Endothelial cell of umbilical vein (primary cell): ENCODE data around the gene PPIE.

Experiments
- CTCF ChIP-seq, 2 donors: IDR thresholded peaks; 1 replicate in 1 of 2; 2 replicates in 1 of 2; pipeline ENCODE4 v1.5.1; 2011; ENCODE audit warnings: low read length in 2 of 2, mild to moderate bottlenecking in 2 of 2, moderate library complexity in 2 of 2, control low read depth in 1 of 2, inconsistent platforms in 1 of 2, low read depth in 1 of 2; ENCODE audit not compliant: insufficient read depth in 1 of 2; ENCODE audit errors: extremely low read depth in 1 of 2
- EZH2 ChIP-seq: IDR thresholded peaks from 2 replicates; pipeline ENCODE4 v1.6.1; 2012; ENCODE audit warnings: borderline replicate concordance, low read depth, mild to moderate bottlenecking, moderate library complexity, low read length, inconsistent platforms; ENCODE audit not compliant: severe bottlenecking
- JUN ChIP-seq: IDR thresholded peaks from 2 replicates; pipeline ENCODE4 v1.6.1; 2011; ENCODE audit warnings: borderline replicate concordance, low read depth; ENCODE audit not compliant: insufficient read length, insufficient read depth
- MYC ChIP-seq: IDR thresholded peaks from one replicate; pipeline ENCODE4 v1.6.1; 2011; ENCODE audit warnings: mild to moderate bottlenecking, low read depth, low read length
- POLR2A ChIP-seq: IDR thresholded peaks from 2 replicates; pipeline ENCODE4 v1.6.1; 2012; ENCODE audit warnings: low read depth, mild to moderate bottlenecking, control low read depth, low read length
- POLR2AphosphoS5 ChIP-seq: IDR thresholded peaks from 2 replicates; pipeline ENCODE4 v1.6.1; 2012; ENCODE audit warnings: low read depth, mild to moderate bottlenecking, control low read depth, low read length, moderate library complexity; ENCODE audit not compliant: insufficient read depth

GRCh38 chr1:39800471-39800835 is 61.8 kb downstream of the PPIE start:
- TF ChIP-seq CTCF (IDR thresholded peaks at IDR 0.05; ENCODE audit: extremely low read depth in 1 of 2, insufficient read depth in 1 of 2, low read depth in 1 of 2, low read length in 2 of 2), result no peak
- TF ChIP-seq POLR2A, result no peak
- TF ChIP-seq EZH2, result no peak
- no peak for TF ChIP-seq POLR2AphosphoS5
- TF ChIP-seq MYC, result no peak
- no peak for TF ChIP-seq JUN
